ENCODE data around the gene KRT73.

The KRT73 gene

GRCh38 chr12:52622349-52622748 is 4.0 kb upstream of the KRT73 start:
- no peak for DNase-seq (ENCODE audit: low read depth in 3 of 3, low spot score in 1 of 3)

- DNase-seq (ENCODE audit: low read depth in 3 of 3, low spot score in 1 of 3), result no peak
Measured at GRCh38 chr12:52618866-52619265, 507 bp upstream of the KRT73 start.

GRCh38 chr12:52617403-52617785 is 965 bp downstream of the KRT73 start:
- DNase-seq (ENCODE audit: low read depth in 3 of 3, low spot score in 1 of 3), result no peak

GRCh38 chr12:52616680-52617402 is 1.5 kb downstream of the KRT73 start:
- no peak for DNase-seq (ENCODE audit: low read depth in 3 of 3, low spot score in 1 of 3)

- DNase-seq (ENCODE audit: low read depth in 3 of 3, low spot score in 1 of 3), result no peak
Measured at GRCh38 chr12:52615912-52616311, 2.4 kb downstream of the KRT73 start.

GRCh38 chr12:52615208-52615868 is 3.0 kb downstream of the KRT73 start:
- DNase-seq (ENCODE audit: low read depth in 3 of 3, low spot score in 1 of 3), result no peak

GRCh38 chr12:52614381-52615207 is 3.8 kb downstream of the KRT73 start:
- DNase-seq (ENCODE audit: low read depth in 3 of 3, low spot score in 1 of 3), result no peak

GRCh38 chr12:52613384-52614030 is 4.9 kb downstream of the KRT73 start:
- DNase-seq (ENCODE audit: low read depth in 3 of 3, low spot score in 1 of 3), result no peak

- DNase-seq (ENCODE audit: low read depth in 3 of 3, low spot score in 1 of 3), result no peak
Measured at GRCh38 chr12:52612431-52613383, 5.7 kb downstream of the KRT73 start.

- no peak for DNase-seq (ENCODE audit: low read depth in 3 of 3, low spot score in 1 of 3)
Measured at GRCh38 chr12:52611080-52611468, 7.3 kb downstream of the KRT73 start.

- DNase-seq (ENCODE audit: low read depth in 3 of 3, low spot score in 1 of 3), result no peak
Measured at GRCh38 chr12:52608826-52609630, 9.3 kb downstream of the KRT73 start.

GRCh38 chr12:52608161-52608560 is 10.2 kb downstream of the KRT73 start:
- DNase-seq (ENCODE audit: low read depth in 3 of 3, low spot score in 1 of 3), result no peak

GRCh38 chr12:52607314-52607713 is 11.0 kb downstream of the KRT73 start:
- no peak for DNase-seq (ENCODE audit: low read depth in 3 of 3, low spot score in 1 of 3)

GRCh38 chr12:52606581-52607218 is 11.7 kb downstream of the KRT73 start:
- no peak for DNase-seq (ENCODE audit: low read depth in 3 of 3, low spot score in 1 of 3)

GRCh38 chr12:52606096-52606495 is 12.3 kb downstream of the KRT73 start:
- no peak for DNase-seq (ENCODE audit: low read depth in 3 of 3, low spot score in 1 of 3)

- DNase-seq (ENCODE audit: low read depth in 3 of 3, low spot score in 1 of 3), result no peak
Measured at GRCh38 chr12:52605542-52605941, 12.8 kb downstream of the KRT73 start.

- DNase-seq (ENCODE audit: low read depth in 3 of 3, low spot score in 1 of 3), result no peak
Measured at GRCh38 chr12:52604859-52605258, 13.5 kb downstream of the KRT73 start.

GRCh38 chr12:52603314-52603713 is 15.0 kb downstream of the KRT73 start:
- no peak for DNase-seq (ENCODE audit: low read depth in 3 of 3, low spot score in 1 of 3)

- DNase-seq (ENCODE audit: low read depth in 3 of 3, low spot score in 1 of 3), result no peak
Measured at GRCh38 chr12:52602552-52602951, 15.8 kb downstream of the KRT73 start.
